NCI-H1105 treated with DMSO at 0.1 percent for 48 hours (cell line): ENCODE data around the gene CPZ.
"Not testable (repeated sequence)": the region's sequence is repeated elsewhere in the genome, so short reads cannot be mapped to it uniquely, and the experiment has no call there.

Source experiments
- DNase-seq: peaks from one replicate; lab custom pipeline; 2025; lab: John Stamatoyannopoulos, UW

The CPZ gene

DNA sequence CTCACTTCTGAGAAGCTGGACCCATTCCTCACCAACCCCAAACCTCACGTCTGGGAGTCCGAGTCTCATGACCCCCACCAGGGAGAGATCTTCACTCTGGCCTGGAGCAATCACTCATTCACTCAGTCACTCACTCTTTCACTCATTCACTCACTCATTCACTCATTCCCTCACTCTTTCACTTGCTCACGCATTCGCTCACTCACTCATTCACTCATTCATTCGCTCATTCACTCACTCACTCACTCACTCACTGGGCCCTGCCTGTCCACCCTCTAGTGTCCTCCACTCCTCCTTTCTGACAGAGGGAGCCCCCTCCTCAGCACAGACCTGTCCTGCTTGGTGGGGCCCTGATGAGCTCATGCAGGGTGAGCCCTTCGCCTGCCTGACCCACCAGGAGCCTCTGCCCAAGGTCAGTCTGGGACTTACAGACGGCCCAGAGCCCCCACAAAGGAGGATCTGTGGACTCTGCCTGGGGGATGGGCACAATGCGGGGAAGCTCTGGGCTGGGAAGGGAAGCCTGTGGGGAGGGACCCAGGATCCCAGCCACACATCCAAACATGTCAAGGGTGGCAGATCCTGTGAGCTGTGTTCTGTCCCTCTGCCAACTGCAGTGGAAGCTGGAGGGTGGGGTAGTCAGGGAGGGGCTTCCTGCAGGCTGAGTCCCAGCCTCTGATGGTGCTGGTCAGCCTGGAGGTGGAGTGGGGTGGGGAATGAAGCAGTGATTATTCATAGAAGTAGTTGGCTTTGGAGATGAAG, 18.5 kb downstream of the CPZ start:
- DNase-seq, result no peak

DNA sequence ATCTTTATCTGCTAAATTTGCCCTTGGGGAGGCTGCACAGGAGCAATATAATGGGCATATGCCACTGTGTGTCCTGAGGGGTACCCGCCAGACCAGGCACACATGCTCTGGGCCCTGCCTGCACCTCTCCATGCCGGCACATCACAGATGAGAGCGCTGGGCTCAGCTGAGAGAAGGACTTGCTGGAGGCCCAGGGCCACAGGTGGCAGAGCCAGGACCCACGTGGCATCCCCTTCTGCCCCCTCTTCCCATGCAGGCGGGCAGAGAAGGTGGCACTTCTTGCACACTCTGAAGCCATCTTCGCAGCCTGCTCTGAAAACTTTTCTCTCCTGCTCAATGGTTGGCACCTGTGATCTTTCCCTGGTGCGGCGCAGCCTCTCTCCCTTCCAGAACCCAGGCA, 20.1 kb downstream of the CPZ start:
- DNase-seq, result no peak

DNA sequence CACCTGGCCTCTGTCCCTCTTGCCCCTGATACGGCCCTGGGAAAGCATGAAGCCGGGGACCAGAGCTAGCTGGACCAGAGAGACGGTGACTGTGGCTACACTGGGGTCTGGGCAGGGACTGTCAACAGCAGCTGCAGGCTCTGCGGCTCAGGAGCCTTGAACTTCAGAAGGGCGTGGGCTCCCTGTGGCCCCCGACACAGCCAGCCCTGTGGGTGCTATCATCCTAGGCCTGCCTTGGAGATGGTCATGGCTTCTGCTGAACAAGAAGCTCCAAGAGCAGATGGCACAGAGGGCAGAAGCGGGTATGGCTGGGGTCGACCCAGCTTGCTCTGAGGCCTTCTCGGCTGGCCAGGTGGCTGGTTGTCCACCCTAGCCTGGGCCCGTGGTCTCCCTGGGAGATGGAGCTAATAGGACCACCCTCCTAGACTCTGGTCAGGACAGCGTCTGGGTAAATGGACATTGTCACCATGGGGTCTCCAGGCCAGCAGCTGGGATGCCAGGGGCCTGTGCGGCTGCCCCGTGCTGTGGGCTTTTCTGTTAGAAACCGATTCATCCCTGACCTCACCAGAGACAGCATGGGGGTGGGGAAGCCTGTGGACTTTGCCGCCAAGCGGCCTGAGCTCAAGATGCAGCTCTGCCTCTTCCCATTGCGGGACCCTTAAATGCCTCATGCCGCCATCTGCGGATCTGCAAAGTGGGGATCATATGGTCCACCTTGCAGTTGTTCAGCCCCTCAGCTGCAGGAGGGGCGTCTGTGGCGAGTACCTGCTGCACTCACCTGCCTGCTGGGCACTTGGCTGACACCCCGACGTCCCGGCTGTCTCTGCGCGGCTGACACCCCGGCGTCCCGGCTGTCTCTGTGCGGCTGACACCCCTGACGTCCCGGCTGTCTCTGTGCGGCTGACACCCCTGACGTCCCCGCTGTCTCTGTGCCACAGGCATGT, 21.1 kb downstream of the CPZ start:
- DNase-seq, result no peak

DNA sequence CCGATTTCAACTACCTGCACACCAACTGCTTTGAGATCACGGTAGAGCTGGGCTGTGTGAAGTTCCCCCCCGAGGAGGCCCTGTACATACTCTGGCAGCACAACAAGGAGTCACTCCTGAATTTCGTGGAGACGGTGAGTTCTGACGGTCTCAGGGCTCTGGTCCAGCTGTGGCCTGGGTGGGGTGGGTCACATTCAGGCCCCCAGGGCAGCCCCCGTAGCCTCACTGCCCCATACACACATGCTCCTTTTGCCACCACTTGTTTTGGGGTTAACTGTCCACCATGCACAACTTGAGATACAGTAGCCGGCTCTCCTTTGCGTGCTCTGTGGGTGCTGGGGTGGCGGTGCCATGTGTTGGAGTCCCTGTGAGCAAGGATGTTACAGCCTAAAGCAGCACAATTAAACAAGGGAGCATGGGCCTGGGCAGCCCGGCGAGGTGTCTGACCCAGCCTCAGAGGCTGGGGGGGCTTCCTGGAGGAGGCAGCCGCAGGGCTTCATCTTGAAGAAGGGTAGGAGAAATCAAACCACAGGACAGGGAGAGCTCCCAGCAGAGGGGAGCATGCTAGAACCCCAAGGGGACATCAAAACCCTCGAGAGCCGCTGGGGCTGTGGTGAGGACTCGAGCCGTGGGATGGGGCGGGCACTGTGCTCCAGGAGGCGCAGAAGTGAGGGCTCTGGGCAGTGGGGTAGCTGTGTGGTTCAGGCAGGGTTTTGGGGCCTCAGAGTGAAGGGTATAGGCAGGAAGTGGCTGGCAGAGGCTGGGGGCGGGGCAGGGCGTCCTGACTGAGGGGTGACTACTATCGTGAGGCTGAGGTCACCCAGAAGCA, 22.0 kb downstream of the CPZ start:
- DNase-seq, result no peak

DNA sequence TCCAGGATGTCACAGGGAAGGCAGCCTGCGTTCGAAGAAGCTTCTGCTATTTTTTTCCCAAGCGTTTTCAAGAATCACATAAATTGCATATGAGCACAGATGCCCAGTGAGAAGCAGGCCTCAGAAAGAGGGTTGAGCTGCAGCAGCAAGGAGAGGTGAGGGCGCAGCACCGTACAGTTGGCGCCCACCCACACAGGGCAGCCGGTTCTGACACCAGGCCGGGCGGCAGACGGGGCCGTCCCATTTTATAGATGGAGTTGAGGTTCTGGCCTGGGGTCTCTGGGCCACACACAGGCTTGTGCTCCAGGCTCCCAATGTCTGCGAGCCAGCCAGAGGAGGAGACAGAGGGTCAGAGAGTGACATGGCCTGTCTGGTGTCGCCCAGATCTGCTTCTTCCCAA, 22.8 kb downstream of the CPZ start:
- no peak for DNase-seq

DNA sequence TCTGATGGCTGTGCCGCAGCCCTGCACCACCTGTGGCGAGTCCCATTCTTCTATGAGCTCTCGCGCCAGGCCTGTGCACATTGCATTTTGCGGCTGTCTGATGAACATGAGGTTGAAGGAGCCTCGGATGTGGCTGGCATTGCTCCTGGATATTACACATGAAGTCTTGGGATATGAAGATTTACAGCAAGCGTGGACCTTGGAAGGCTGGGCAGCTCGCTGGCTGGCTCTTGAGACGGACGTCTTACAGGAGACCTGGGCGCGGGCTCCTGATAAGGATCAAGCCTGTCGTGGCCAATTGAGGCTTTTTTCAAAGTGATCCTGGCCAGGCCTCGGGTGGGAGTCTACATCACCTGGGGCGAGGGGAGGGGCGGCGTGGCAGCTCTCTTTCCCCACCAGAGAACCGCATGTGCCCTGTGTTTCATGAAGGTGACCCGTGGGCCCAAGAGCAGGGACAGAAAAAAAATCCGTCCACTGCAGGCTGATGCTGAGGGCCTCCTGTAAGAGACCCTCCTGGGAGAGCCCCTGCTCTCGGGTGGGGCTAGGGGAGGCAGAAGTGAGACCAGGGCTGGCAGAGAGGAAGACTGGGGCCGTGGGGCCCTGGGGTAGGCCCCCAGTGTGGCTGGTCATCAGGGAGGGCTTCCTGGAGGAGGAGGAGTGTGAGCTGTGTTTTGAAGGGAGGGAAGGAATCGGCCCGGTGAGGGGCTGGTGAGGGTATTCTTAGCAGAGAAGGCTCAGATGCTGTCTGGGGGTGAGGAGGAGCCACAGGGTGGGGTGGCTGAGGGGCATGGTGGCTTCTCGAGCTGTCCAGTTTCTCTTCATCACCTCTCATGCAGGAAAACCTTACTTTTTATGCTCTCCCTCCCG, 23.6 kb downstream of the CPZ start:
- no peak for DNase-seq

DNA sequence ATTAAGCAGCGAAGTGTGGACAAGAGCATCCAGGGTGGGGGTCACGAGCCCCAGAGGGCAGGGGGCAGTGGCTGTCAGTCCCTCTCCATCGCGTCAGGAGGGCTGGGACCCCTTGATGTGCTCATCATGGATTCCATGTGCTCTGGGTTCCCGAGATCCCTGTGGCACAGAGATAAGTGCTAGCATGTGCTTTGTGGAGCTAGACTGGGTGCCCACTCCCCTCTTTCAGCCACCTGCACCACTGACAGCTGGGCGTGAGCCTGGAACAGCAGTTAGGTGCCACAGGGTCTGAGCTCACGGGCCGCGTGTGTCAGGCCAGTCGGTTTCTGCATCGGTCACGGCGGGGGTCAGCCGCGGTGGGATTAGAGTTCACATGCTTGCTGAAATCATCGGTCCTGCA, 24.3 kb downstream of the CPZ start:
- no peak for DNase-seq

DNA sequence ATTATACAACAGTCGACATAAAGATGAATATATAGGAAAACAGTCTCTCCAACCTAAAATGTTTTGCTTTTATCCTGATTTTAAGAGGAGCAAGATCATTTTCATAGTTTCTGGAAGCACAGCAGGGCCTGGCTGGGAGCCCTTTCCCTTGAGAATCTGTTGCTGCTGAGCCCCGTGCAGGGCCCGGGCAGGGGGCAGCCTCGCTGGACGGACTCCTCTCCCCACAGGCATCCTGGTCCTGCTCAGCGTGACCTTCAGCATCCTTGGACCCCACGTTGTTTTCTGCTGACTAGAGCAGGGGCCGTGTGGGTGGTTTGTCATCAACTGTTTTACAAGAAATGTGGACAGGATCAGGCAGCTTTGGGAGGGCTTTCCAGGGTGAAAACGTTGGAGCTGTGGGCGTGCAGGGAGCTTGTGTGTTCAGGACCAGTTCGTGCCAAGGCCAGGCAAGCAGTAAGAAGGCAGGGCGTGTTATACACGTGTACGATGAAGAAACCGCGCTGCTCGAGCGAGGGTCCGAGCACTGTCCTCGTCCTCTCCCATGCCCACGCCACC, 25.0 kb downstream of the CPZ start:
- no peak for DNase-seq

DNA sequence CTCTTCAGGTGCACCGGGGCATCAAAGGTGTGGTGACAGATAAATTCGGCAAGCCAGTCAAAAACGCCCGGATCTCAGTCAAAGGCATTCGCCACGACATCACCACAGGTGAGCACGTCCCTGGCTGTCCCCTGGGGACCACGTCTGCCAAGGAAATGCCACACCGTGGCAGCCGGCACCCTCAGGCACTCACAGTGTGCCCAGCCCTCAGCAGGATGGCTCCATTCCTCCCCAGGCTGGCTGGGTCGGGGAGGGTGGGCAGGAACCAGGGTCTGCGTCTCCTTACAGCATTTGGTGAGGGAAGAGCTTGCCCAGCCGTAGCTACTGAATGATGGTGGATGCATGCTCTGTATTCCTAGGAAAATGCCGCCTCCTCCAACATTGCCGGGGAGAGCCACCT, 25.9 kb downstream of the CPZ start:
- no peak for DNase-seq

DNA sequence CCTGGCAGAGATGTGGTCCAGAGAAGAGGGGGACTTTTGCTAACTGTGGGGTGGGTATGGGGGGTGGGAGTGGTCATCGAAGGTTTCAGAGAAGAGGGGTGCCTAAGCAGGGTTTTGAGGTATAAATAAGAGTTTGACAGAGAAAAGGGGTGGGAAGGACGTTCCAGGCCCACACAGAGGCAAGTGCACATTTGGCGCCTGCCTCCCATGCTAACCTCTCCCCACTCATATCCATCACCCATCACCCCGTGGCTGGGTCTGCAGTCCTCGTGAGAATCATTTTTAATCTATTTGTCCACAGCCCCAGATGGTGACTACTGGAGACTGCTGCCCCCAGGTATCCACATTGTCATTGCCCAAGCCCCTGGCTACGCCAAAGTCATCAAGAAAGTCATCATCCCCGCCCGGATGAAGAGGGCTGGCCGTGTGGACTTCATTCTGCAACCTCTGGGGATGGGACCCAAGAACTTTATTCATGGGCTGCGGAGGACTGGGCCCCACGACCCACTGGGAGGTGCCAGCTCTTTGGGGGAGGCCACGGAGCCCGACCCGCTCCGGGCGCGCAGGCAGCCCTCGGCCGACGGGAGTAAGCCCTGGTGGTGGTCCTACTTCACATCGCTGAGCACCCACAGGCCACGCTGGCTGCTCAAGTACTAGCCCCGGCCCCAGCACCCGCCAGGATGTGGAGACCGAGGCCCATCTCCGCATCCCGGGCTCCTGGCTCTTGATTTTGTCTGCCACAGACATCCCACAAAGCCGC, 26.6 kb downstream of the CPZ start:
- DNase-seq, result no peak

DNA sequence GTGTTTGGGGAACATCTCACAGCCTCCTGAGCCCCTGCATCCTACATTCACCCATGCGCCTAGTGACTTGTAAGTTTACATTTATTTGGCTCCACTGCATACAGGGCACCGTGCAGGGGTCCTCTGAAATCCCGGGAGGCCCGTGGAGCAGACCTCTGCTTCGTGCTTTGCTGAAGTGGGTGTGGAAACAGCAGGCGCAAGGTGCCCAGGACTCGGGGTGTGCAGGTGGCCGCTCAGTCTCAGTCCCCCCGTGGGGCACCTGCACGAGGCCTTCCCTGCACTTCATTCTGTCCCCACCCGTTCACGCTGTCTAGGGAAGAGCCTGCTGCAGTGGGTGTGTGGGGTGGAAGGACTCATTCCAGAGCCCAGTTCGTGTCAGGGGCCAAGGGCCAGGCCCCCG, 28.6 kb downstream of the CPZ start:
- not testable (repeated sequence) for DNase-seq

DNA sequence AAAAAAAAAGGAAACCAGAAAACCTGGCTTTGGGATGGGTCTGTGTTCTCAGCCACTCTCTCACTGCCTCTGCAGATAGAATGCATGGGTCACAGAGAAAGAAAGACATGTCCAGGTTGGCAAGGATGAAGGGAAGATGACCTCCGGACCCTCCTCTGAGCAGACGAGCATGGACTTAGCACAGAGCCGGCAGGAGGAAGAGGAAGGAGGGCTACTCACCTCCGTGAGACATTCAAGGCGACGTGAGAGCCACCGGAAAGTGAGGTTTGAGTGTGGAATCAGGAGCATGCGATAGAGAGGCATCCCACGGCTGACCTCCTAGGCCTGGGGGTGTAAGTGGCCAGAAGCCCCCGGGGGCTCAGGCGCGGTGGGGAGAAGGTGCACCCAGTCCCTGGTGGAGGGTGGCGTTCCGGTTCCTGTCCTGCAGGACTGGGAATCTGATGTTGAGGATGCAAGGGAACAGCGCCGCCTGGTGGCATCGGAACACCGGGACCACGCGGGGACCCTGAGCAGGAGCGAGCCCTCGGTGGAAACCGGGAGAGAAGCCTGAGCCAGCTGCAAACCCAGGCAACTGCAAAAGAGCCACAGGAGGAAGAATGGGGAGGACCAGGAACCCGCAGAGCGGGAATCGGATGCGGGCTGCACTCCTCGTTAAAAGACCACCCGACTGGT, 32.2 kb downstream of the CPZ start:
- DNase-seq, result not testable (repeated sequence)

DNA sequence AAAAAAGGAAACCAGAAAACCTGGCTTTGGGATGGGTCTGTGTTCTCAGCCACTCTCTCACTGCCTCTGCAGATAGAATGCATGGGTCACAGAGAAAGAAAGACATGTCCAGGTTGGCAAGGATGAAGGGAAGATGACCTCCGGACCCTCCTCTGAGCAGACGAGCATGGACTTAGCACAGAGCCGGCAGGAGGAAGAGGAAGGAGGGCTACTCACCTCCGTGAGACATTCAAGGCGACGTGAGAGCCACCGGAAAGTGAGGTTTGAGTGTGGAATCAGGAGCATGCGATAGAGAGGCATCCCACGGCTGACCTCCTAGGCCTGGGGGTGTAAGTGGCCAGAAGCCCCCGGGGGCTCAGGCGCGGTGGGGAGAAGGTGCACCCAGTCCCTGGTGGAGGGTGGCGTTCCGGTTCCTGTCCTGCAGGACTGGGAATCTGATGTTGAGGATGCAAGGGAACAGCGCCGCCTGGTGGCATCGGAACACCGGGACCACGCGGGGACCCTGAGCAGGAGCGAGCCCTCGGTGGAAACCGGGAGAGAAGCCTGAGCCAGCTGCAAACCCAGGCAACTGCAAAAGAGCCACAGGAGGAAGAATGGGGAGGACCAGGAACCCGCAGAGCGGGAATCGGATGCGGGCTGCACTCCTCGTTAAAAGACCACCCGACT, 37.8 kb downstream of the CPZ start:
- not testable (repeated sequence) for DNase-seq

DNA sequence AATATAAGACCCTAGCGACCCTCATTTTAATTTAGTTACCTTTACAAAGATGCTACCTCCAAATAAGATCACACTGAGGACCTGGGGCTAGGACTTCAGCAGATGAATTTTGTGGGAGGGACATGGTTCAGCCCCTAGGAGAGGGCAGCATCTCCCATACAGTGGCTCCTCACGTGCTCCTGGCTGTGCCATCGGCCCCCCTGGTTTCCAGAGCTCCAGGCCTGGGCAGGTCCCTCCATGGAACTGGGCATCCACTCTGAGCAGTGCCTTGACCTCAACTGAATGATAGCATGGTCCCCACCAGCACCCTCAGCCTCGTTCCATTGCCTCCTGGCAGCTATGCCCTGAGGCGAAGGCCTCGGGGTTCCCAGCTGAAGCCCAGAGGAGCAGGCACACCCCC, 39.3 kb downstream of the CPZ start:
- not testable (repeated sequence) for DNase-seq

DNA sequence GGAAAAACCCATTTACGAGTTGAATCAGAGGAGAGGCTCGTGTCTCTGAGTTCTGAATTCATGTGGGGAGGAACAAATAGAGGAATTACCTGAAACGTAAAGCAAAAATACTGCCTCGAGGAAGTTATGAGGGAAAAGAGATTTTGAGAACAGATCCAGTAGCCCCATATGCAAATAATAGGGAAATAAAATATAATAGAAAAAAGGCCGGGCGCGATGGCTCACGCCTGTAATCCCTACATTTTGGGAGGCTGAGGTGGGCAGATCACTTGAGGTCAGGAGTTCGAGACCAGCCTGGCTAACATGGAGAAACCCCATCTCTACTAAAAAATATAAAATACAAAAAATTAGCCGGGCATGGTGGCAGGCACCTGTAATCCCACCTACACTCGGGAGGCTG, 42.2 kb downstream of the CPZ start:
- not testable (repeated sequence) for DNase-seq

DNA sequence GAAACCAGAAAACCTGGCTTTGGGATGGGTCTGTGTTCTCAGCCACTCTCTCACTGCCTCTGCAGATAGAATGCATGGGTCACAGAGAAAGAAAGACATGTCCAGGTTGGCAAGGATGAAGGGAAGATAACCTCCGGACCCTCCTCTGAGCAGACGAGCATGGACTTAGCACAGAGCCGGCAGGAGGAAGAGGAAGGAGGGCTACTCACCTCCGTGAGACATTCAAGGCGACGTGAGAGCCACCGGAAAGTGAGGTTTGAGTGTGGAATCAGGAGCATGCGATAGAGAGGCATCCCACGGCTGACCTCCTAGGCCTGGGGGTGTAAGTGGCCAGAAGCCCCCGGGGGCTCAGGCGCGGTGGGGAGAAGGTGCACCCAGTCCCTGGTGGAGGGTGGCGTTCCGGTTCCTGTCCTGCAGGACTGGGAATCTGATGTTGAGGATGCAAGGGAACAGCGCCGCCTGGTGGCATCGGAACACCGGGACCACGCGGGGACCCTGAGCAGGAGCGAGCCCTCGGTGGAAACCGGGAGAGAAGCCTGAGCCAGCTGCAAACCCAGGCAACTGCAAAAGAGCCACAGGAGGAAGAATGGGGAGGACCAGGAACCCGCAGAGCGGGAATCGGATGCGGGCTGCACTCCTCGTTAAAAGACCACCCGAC, 43.5 kb downstream of the CPZ start:
- not testable (repeated sequence) for DNase-seq

DNA sequence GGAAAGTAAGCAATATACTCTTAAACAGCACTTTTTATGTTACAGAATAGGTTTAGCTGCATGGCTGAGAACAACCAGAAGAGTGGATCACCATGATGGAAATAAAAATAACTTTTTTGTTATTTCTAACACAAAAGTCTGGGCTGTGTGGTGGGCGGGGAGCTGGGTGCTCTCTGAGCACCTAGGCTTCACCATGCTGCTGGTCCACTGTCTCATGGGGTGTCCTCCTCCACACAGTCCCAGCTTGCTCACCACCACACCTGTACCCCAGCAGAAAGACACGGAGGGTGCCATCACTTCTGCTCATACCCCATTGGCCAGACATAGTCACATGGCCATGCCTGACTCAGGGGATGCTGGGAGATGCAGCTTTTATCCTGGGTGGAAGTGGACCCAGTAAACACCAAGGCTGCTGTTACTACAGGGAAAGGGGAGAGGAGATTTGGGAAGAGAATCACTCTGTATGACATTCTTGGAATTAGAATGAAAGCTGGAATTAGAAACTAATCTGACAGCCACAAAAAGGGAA, 45.0 kb downstream of the CPZ start:
- DNase-seq, result no peak

DNA sequence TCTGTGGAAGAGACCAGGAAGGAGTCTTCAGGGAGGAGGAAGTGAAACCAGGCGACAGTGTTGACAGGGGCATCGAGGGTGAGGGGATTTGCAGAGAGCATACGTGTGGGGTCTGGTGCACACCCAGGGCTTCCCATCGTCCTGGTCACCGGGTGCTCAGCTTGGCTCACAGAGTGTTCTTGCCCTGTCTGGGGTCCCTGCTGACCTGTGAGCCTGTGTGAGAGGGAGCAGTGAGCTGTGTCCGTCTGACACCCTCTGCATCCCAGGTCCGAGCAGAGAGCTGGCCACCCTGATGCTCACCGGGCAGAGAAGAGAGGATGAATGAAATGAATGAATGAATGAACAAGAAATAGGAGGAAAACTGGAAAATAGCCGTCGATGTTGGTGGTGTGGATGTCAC, 46.5 kb downstream of the CPZ start:
- no peak for DNase-seq
